SK-N-SH (cell line): Measurements from ENCODE around the gene HTR1E.

Experiments used
- EZH2phosphoT487 ChIP-seq: fragments of 200-600 bp; sonication (generic); IDR thresholded peaks from 2 replicates; pipeline ENCODE4 v1.6.1; 2017; ENCODE audit warnings: low read depth, mixed run types, mild to moderate bottlenecking, antibody characterized with exemption, moderate library complexity, borderline replicate concordance
- TF ChIP-seq, protein P1 (sequence below): fragments of 150-350 bp; IDR thresholded peaks from 2 replicates; pipeline ENCODE4 v1.6.1; 2017; ENCODE audit warnings: antibody characterized with exemption, low read length, low read depth, borderline replicate concordance
- TF ChIP-seq, protein P2 (sequence below): fragments of 200-600 bp; sonication (generic); IDR thresholded peaks from 2 replicates; pipeline ENCODE4 v1.6.1; 2017; ENCODE audit warnings: antibody characterized with exemption, mild to moderate bottlenecking, moderate library complexity
- TF ChIP-seq, protein P3 (sequence below): IDR thresholded peaks from 2 replicates; pipeline ENCODE4 v1.6.1; 2012; ENCODE audit warnings: mild to moderate bottlenecking, low read depth, low read length, moderate library complexity

DNA sequence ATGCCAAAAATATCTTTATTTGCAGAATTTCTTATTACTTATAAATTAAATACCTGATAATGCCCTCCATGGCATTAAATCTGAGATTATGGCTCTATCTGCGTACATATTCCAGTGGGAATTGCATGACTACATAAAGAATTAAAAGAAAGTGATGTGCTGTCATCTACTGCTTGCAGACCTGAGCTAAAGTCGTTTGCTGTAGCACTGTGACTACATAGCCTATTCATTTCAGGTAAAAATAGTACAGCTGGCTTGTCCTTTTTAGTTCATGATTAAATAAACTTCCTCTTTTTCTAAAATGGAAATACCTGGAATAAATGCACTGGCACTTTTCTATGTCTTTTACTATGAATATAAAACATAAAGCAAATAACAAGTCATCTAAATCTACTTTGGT is 79.4 kb downstream of the HTR1E start:
- TF ChIP-seq, protein P1, sequence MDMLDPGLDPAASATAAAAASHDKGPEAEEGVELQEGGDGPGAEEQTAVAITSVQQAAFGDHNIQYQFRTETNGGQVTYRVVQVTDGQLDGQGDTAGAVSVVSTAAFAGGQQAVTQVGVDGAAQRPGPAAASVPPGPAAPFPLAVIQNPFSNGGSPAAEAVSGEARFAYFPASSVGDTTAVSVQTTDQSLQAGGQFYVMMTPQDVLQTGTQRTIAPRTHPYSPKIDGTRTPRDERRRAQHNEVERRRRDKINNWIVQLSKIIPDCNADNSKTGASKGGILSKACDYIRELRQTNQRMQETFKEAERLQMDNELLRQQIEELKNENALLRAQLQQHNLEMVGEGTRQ, result no peak
- TF ChIP-seq, protein P2, sequence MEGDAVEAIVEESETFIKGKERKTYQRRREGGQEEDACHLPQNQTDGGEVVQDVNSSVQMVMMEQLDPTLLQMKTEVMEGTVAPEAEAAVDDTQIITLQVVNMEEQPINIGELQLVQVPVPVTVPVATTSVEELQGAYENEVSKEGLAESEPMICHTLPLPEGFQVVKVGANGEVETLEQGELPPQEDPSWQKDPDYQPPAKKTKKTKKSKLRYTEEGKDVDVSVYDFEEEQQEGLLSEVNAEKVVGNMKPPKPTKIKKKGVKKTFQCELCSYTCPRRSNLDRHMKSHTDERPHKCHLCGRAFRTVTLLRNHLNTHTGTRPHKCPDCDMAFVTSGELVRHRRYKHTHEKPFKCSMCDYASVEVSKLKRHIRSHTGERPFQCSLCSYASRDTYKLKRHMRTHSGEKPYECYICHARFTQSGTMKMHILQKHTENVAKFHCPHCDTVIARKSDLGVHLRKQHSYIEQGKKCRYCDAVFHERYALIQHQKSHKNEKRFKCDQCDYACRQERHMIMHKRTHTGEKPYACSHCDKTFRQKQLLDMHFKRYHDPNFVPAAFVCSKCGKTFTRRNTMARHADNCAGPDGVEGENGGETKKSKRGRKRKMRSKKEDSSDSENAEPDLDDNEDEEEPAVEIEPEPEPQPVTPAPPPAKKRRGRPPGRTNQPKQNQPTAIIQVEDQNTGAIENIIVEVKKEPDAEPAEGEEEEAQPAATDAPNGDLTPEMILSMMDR, result no peak
- TF ChIP-seq EZH2phosphoT487, result no peak
- TF ChIP-seq, protein P3, sequence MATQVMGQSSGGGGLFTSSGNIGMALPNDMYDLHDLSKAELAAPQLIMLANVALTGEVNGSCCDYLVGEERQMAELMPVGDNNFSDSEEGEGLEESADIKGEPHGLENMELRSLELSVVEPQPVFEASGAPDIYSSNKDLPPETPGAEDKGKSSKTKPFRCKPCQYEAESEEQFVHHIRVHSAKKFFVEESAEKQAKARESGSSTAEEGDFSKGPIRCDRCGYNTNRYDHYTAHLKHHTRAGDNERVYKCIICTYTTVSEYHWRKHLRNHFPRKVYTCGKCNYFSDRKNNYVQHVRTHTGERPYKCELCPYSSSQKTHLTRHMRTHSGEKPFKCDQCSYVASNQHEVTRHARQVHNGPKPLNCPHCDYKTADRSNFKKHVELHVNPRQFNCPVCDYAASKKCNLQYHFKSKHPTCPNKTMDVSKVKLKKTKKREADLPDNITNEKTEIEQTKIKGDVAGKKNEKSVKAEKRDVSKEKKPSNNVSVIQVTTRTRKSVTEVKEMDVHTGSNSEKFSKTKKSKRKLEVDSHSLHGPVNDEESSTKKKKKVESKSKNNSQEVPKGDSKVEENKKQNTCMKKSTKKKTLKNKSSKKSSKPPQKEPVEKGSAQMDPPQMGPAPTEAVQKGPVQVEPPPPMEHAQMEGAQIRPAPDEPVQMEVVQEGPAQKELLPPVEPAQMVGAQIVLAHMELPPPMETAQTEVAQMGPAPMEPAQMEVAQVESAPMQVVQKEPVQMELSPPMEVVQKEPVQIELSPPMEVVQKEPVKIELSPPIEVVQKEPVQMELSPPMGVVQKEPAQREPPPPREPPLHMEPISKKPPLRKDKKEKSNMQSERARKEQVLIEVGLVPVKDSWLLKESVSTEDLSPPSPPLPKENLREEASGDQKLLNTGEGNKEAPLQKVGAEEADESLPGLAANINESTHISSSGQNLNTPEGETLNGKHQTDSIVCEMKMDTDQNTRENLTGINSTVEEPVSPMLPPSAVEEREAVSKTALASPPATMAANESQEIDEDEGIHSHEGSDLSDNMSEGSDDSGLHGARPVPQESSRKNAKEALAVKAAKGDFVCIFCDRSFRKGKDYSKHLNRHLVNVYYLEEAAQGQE, result no peak
